Tibial nerve (tissue), 4 donors: Measurements from ENCODE around the gene TTC23.

Experiments
- EP300 ChIP-seq, 2 donors: sonication (generic); formaldehyde crosslinking; IDR thresholded peaks; one replicate each; pipeline ENCODE4 v1.6.1; 2017; ENCODE audit warnings: antibody characterized with exemption in 2 of 2, mild to moderate bottlenecking in 1 of 2
- POLR2A ChIP-seq, 2 donors: fragments of 450-650 bp; IDR thresholded peaks; one replicate each; pipeline ENCODE4 v1.6.1; 2017; ENCODE audit warnings: antibody characterized with exemption in 2 of 2, mild to moderate bottlenecking in 2 of 2, moderate library complexity in 2 of 2
- TF ChIP-seq, protein P1 (sequence below), 5 experiments: fragments of 200-600 bp in 3 of 5; fragments of 450-650 bp in 2 of 5; sonication (generic) in 3 of 5; IDR thresholded peaks; one replicate each; pipeline ENCODE4 v1.5.1; 2016 to 2019; ENCODE audit warnings: antibody characterized with exemption in 5 of 5, mild to moderate bottlenecking in 3 of 5, moderate library complexity in 2 of 5

DNA sequence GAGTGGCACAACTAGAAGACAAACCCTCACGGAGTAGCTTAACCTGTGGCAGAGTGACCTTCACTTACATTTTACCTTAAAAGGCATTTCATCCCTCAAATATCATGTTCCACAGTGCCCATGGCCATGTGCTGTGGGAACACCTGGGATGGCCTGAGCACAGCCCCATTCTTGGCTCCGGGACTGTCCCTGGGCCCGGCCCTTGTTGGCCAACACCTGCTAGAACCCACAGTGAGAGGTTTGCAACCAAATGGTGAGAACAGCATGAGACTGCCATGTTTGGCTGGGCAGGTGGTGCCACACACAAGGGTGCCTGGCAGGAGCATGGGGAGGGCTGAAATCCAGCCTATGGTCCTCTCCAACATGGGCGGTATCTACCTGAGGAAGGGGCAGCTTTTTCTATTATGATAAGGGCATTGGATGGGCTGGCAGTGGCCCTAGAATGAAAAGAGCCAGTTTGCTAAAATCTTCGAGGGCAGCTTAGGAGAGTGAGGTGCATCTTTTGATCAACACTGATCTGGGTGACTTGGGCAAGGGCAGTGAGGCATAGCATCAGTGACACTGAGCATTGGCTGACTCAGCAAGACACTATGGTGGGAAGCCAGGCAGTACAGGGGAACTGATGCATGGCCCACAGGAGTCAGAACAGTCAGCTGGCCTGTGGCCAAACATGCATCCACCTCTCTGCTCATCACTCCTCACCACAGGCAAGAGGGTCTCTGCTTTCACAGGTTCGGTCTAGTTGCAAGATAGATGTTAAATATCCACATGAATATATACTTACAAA lies 90.6 kb downstream of the TTC23 start:
- TF ChIP-seq, protein P1, sequence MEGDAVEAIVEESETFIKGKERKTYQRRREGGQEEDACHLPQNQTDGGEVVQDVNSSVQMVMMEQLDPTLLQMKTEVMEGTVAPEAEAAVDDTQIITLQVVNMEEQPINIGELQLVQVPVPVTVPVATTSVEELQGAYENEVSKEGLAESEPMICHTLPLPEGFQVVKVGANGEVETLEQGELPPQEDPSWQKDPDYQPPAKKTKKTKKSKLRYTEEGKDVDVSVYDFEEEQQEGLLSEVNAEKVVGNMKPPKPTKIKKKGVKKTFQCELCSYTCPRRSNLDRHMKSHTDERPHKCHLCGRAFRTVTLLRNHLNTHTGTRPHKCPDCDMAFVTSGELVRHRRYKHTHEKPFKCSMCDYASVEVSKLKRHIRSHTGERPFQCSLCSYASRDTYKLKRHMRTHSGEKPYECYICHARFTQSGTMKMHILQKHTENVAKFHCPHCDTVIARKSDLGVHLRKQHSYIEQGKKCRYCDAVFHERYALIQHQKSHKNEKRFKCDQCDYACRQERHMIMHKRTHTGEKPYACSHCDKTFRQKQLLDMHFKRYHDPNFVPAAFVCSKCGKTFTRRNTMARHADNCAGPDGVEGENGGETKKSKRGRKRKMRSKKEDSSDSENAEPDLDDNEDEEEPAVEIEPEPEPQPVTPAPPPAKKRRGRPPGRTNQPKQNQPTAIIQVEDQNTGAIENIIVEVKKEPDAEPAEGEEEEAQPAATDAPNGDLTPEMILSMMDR (IDR thresholded peaks at IDR 0.05): no peak
- no peak for TF ChIP-seq POLR2A (IDR thresholded peaks at IDR 0.05)
- no peak for TF ChIP-seq EP300 (IDR thresholded peaks at IDR 0.05)
